Measurements from ENCODE around the gene GLDC.
"Not testable (repeated sequence)": the region's sequence is repeated elsewhere in the genome, so short reads cannot be mapped to it uniquely, and the experiment has no call there.

The GLDC gene

GRCh38 chr9:6660512-6660911 is 15.0 kb upstream of the GLDC start:
- no peak for DNase-seq

- no peak for DNase-seq
Measured at GRCh38 chr9:6658628-6659353, 13.3 kb upstream of the GLDC start.

GRCh38 chr9:6656614-6657300 is 11.2 kb upstream of the GLDC start:
- no peak for DNase-seq

- no peak for DNase-seq
Measured at GRCh38 chr9:6655036-6655435, 9.5 kb upstream of the GLDC start.

- DNase-seq: no peak
Measured at GRCh38 chr9:6646293-6646636, 736 bp upstream of the GLDC start.

GRCh38 chr9:6645105-6645354 is 499 bp downstream of the GLDC start:
- not testable (repeated sequence) for DNase-seq

GRCh38 chr9:6644346-6645104 is 1.0 kb downstream of the GLDC start:
- no peak for DNase-seq

GRCh38 chr9:6641961-6642360 is 3.6 kb downstream of the GLDC start:
- DNase-seq: no peak

GRCh38 chr9:6641561-6641960 is 4.0 kb downstream of the GLDC start:
- DNase-seq: no peak

GRCh38 chr9:6641056-6641455 is 4.5 kb downstream of the GLDC start:
- no peak for DNase-seq

- DNase-seq: no peak
Measured at GRCh38 chr9:6640268-6641051, 5.1 kb downstream of the GLDC start.

GRCh38 chr9:6639622-6640021 is 5.9 kb downstream of the GLDC start:
- DNase-seq: no peak

GRCh38 chr9:6634444-6634843 is 11.1 kb downstream of the GLDC start:
- no peak for DNase-seq

GRCh38 chr9:6633378-6633777 is 12.2 kb downstream of the GLDC start:
- no peak for DNase-seq

GRCh38 chr9:6632516-6633183 is 12.9 kb downstream of the GLDC start:
- no peak for DNase-seq

GRCh38 chr9:6631207-6631512 is 14.4 kb downstream of the GLDC start:
- DNase-seq: no peak

GRCh38 chr9:6630502-6631206 is 14.9 kb downstream of the GLDC start:
- DNase-seq: no peak

GRCh38 chr9:6628704-6629103 is 16.8 kb downstream of the GLDC start:
- no peak for DNase-seq

- DNase-seq: no peak
Measured at GRCh38 chr9:6625363-6625762, 20.2 kb downstream of the GLDC start.

GRCh38 chr9:6622784-6623183 is 22.7 kb downstream of the GLDC start:
- not testable (repeated sequence) for DNase-seq

- no peak for DNase-seq
Measured at GRCh38 chr9:6620796-6621195, 24.7 kb downstream of the GLDC start.

GRCh38 chr9:6620353-6620752 is 25.2 kb downstream of the GLDC start:
- no peak for DNase-seq

- DNase-seq: no peak
Measured at GRCh38 chr9:6619909-6620308, 25.6 kb downstream of the GLDC start.

Data from NCI-H1092 (cell line).